Stimulated activated CD4-positive, alpha-beta T cell treated with anti-CD3 and anti-CD28 coated beads, Interleukin-12 subunit alpha, Interleukin-12 subunit beta, amount 100 ng/mL, for 24 hours (primary cell): ENCODE data around the gene SNAPC3.
A peak's percentile ranks its signal among the peaks of the same experiment; 100 is the strongest.
"Not testable (repeated sequence)": the region's sequence is repeated elsewhere in the genome, so short reads cannot be mapped to it uniquely, and the experiment has no call there.

Source experiments
- DNase-seq, 2 experiments: peaks; one replicate each; pipeline ENCODE4 v3.0.0-alpha.2; 2020; ENCODE audit warnings: low read depth in 2 of 2

Gene SNAPC3

GRCh38 chr9:15422372-15423230 lies at the start of gene SNAPC3:
Gene SNAPC3 (plus strand): TSS chr9:15422876. CDS start chr9:15422880, 4 bp downstream.
- peak; percentile 88 to 92 for DNase-seq

GRCh38 chr9:15373881-15374280 lies 48.8 kb upstream of the SNAPC3 start:
- no peak for DNase-seq

GRCh38 chr9:15374310-15374709 lies 48.4 kb upstream of the SNAPC3 start:
- DNase-seq = no peak

GRCh38 chr9:15374825-15375224 lies 47.9 kb upstream of the SNAPC3 start:
- DNase-seq = no peak

GRCh38 chr9:15377625-15378540 lies 44.8 kb upstream of the SNAPC3 start:
- no peak for DNase-seq

- not testable (repeated sequence) for DNase-seq
Observed at GRCh38 chr9:15379317-15379716, 43.4 kb upstream of the SNAPC3 start.

- not testable (repeated sequence) for DNase-seq
Observed at GRCh38 chr9:15379888-15380287, 42.8 kb upstream of the SNAPC3 start.

GRCh38 chr9:15381491-15381890 lies 41.2 kb upstream of the SNAPC3 start:
- no peak for DNase-seq

GRCh38 chr9:15386465-15386864 lies 36.2 kb upstream of the SNAPC3 start:
- DNase-seq = no peak

GRCh38 chr9:15389173-15389572 lies 33.5 kb upstream of the SNAPC3 start:
- DNase-seq = no peak

GRCh38 chr9:15389631-15390030 lies 33.0 kb upstream of the SNAPC3 start:
- no peak for DNase-seq

GRCh38 chr9:15390201-15390600 lies 32.5 kb upstream of the SNAPC3 start:
- DNase-seq = no peak

GRCh38 chr9:15392363-15392762 lies 30.3 kb upstream of the SNAPC3 start:
- no peak for DNase-seq

GRCh38 chr9:15400281-15400941 lies 22.3 kb upstream of the SNAPC3 start:
- DNase-seq = no peak

- DNase-seq = no peak
Observed at GRCh38 chr9:15401266-15401665, 21.4 kb upstream of the SNAPC3 start.

GRCh38 chr9:15403155-15403554 lies 19.5 kb upstream of the SNAPC3 start:
- DNase-seq = no peak

GRCh38 chr9:15404171-15404570 lies 18.5 kb upstream of the SNAPC3 start:
- no peak for DNase-seq

- no peak for DNase-seq
Observed at GRCh38 chr9:15416880-15417279, 5.8 kb upstream of the SNAPC3 start.

- DNase-seq = no peak
Observed at GRCh38 chr9:15417626-15418025, 5.0 kb upstream of the SNAPC3 start.

- no peak for DNase-seq
Observed at GRCh38 chr9:15420796-15421195, 1.9 kb upstream of the SNAPC3 start.

GRCh38 chr9:15421532-15421931 lies 1.1 kb upstream of the SNAPC3 start:
- DNase-seq = no peak

- DNase-seq = no peak
Observed at GRCh38 chr9:15421990-15422371, 695 bp upstream of the SNAPC3 start.
